Raji (cell line): Measurements from ENCODE around the gene KIR3DL2.

ENCODE experiments used
- POLR2A ChIP-seq: IDR thresholded peaks from 2 replicates; pipeline ENCODE4 v1.6.1; 2011; ENCODE audit warnings: low read depth, low read length, control low read depth; ENCODE audit not compliant: insufficient read depth

The KIR3DL2 gene

DNA sequence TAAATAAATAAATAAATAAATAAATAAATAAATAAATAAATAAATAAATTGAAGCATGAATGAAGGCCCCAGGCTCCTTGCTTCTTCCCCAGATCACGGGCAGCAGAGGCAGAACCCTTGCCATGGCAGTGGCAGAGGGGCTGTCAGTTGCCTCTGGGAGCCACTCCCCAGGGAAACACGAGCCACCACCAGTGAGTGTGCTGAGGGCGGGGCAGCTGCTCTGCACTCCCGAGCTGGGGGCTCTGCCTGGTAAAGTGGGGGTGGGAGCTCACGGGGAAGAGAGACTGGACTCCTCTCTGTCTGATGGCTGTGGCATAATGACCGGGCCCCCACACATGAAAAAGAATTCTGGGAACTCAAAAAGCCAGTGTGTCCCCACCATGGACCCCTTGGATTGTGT is 31.6 kb downstream of the KIR3DL2 start:
- no peak for TF ChIP-seq POLR2A

DNA sequence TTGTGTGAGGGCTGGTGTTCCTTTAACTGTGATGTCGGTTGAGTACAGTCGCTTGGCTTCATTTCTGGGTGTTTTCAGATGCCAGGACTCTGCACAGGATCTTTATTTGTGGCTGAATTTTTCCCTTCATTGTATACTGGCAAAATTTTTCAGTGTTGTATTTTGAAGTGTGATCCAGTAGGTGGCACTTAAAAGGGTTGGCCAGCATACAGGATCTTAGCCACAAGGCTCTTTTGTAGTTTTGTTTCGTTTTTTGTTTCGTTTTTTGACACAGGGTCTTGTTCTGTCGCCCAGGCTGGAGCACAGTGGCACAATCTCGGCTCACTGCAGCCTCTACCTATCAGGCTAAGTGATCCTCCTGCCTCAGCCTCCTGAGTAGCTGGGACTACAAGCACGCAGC is 32.5 kb downstream of the KIR3DL2 start:
- no peak for TF ChIP-seq POLR2A

DNA sequence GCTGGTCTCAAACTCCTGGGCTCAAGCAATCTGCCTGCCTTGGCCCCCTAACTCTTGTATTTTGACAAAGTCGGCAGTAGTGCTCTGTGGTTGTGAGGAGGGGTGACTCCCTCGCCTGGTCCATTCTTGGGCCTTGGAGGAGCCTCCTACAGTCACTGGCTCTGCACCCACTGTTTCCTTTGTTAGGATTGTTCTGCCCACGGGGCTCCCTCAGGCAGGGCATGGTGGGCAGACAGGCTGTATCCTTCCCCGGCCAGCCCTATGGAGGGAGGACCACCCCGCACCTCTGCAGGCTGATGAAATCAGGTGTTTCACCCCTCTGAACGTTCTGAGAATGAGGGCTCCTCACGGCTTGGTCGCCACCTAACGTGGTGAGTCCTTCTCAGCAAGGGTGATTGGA is 33.0 kb downstream of the KIR3DL2 start:
- no peak for TF ChIP-seq POLR2A

DNA sequence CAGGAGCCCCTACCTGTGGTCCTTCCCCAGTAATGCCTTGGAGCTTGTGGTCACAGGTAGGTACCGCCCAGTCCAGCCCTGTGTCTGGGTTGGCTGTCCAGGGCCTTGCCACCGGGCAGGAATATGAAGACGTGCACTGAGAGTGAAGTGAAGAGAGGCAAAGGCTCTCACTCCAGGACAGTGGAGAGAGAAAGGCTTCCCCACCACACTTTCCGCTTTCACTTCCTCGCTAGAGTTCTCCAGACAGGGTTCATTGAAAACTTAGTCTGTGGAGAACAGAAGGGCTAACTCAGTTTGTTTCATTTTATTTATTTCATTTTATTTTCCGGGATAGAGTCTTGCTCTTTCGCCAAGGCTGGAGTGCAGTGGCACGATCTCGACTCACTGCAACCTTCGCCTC is 38.0 kb downstream of the KIR3DL2 start:
- TF ChIP-seq POLR2A: no peak

DNA sequence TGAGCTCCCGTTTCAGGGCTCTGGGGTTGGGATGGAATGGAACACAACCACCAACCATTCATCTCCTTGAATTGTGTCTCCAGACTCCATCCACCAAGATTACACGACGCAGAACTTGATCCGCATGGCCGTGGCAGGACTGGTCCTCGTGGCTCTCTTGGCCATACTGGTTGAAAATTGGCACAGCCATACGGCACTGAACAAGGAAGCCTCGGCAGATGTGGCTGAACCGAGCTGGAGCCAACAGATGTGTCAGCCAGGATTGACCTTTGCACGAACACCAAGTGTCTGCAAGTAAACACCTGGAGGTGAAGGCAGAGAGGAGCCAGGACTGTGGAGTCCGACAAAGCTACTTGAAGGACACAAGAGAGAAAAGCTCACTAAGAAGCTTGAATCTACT is 39.3 kb downstream of the KIR3DL2 start:
- no peak for TF ChIP-seq POLR2A

DNA sequence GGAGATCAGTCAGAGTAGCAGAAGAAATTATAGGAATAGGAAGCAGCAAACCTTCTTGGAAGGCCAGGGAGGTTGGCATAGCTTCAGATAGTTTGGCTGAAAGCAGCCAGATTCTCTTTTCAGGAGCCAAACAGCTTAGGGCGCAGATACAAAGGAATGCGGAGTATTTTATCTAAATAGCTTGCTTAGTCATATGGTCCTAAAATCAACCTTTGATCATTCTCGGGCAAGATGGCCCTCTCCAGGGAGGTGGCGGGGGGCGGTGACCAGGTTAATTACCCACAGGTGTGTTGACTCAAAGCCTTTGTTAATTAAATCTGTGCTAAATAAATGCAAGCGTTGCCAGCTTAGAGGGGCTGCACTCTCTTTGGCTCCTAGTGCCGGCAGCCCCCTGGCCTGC is 43.2 kb downstream of the KIR3DL2 start:
- TF ChIP-seq POLR2A: no peak

DNA sequence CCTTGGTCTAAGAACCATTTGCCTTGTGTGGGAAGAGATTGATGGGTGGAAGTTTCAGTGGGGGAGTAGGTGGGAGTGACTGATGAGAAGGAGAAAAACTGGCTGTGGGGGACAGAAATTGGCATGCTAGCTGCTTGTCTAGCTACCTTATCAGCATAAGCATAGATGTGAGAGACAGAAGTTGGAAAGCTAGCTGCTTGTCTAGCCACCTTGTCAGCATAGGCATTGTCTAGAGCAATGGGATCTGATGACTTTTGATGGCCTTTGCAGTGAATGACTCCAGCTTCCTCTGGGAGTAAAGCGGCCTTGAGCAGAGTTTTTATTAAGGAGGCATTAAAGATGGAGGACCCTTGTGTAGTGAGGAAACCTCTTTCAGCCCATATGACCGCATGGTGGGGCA is 45.8 kb downstream of the KIR3DL2 start:
- TF ChIP-seq POLR2A: no peak

DNA sequence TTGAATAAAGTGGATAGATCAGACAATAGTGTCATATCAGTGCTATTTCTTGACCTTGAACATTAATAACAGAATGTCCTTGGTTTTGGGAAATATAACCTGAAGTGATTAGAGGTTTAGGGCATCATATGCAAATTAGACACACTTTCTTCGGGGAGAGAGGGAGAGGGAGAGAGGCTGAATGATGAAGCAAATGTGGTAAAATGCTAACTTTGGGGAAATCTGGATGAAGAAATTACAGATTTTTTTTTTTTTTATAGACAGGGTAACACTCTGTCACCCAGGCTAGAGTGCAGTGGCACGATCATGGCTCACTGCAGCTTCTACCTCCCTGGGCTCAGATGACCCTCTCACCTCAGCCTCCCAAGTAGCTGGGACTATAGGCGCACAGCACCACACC is 51.8 kb downstream of the KIR3DL2 start:
- no peak for TF ChIP-seq POLR2A

DNA sequence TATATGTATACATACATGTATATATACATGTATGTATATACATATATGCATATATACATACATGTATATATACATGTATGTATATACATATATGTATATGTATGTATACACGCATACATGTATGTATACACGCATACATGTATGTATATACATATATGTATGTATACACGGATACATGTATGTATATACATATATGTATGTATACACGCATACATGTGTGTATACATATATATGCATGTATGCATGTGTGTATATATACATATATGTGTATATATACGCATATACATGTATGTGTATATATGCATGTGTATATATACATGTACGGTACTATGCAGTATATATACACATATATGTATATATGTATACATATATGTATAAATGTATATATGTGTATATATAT is 53.1 kb downstream of the KIR3DL2 start:
- TF ChIP-seq POLR2A: no peak

DNA sequence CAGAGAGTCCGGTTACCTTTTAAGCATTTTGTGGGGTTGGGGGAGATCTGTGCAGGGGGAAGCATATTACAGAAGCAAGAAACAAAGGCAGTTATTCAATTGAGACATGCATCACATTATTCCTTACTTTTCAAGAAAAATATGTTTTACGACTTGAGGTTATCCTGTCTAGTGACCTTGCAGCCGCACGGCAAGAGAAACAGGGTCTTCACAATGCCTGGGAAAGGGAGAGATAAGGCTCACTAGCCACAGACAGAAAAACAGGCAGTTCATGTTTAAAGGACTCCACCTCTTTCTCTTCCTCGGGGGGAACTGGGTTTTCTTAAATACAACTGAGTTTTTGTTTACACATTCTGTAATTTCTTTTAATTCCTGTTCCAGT is 55.2 kb downstream of the KIR3DL2 start:
- TF ChIP-seq POLR2A: no peak

DNA sequence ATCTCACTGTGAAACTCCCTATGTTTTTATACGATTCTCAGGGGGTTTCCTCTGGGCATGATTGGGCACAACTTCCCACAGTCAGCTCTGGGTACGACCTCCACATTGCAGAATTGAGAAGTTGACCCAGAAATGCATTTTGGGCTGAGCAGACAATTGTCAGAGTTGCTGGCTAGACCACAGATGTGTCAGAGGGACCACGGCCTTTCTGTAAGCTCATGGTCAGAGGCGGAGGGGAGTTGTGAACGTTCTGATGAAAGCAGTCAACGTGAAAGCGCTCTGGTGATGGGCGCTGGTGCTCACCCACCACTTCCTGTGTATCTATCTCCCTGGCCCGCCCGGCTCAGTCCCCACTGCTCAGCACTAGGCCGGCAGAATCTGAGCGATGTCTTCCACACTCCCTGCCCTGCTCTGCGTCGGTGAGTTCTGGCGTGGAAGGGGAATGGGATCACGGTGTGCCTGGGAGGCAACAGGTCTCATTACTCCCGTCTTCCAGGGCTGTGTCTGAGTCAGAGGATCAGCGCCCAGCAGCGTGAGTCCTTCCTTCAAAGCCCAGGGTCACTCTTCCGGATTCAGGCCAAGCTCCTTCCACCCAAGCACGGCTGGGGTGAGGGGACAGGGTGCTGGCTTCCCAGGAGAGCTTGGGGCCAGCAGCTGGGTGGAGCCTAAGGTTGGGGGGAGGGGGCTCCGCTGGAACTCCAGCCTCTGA is 55.7 kb downstream of the KIR3DL2 start, which contains the start of gene NCR1:
NCR1 (plus strand) TSS at position 346 of the 709 bp plus-strand sequence; CDS start at position 386, 40 bp downstream.
- TF ChIP-seq POLR2A: no peak

DNA sequence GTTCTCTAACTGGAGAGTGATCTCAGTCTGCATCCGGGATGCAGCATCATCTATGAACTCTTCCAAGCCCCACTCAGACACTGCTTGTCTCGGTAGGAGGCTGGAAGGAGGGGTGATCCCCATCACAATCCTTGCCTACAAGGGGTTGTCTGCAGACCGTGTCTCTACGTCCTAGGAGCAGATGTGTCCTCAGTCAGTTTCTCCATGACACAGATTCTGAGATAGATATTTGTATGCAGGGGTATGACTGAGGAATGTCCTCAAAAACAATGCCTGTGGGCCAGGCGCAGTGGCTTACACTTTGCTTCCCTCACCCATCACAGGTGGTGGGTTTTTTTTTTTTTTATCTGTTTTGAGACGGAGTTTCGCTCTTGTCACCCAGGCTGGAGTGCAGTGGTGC is 56.6 kb downstream of the KIR3DL2 start:
- no peak for TF ChIP-seq POLR2A
